ENCODE results near the gene SPG7.

Gene SPG7

DNA sequence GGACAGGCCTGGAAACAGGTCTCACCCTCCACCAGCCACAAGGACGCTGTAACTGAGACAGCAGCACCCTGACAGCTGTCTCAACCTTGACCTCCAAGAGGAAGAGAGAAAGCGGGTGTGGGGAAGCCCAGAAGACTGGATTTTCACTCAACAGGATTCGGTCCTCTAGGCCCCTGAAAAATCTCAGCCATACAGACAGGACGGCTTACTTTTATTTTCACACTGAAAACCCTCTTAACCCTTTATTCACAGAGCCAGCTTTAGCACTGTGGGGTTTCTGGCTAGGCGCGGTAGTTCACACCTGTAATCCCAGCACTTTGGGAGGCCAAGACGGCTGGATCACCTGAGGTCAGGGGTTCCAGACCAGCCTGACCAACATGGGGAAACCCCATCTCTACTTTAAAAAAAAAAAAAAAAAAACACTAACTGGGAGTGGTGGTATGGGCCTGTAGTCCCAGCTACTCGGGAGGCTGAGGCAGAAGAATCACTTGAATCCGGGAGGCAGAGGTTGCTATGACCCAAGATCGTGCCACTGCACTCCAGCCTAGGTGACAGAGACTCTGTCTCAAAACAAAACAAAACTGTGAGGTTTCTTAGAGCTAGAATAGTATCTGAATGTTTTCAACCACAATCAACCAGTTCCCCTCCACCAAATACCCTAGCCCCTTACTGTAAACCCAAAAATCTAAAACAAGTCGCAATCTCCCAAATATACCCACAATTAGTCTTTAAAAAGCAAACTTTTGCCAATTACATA is 23.1 kb upstream of the SPG7 start:
- Histone ChIP-seq H3K27me3 (ENCODE audit: control insufficient read depth in 3 of 3, insufficient read depth in 3 of 3, low read depth in 1 of 3, low read length in 3 of 3) (no peaks in the 10 kb centered on the region), H3K9me3 (replicated peaks in 1 of 2; ENCODE audit: control insufficient read depth in 2 of 2, insufficient read depth in 1 of 2, low read depth in 1 of 2, low read length in 2 of 2) (no peaks in the 10 kb centered on the region), H3K4me1 (ENCODE audit: control insufficient read depth in 2 of 2, insufficient read depth in 1 of 2, low read depth in 1 of 2, low read length in 2 of 2) (peaks cover 31 to 42% of the 10 kb centered on the region in 2 donors), H3K36me3 (replicated peaks in 1 of 2; ENCODE audit: control insufficient read depth in 2 of 2, insufficient read depth in 2 of 2, low read length in 2 of 2) (peaks cover 4 to 41% of the 10 kb centered on the region in 2 donors), H2BK5ac (ENCODE audit: low read length) (no peak overlapping the region), H4K8ac (ENCODE audit: low read depth, low read length) (no peak overlapping the region), H2AFZ (ENCODE audit: low read length) (no peak overlapping the region), H2BK15ac (ENCODE audit: low read length) (no peak overlapping the region), H2BK12ac (ENCODE audit: low read length) (no peak overlapping the region), H3K14ac (ENCODE audit: low read length) (no peak overlapping the region), H3K4me3 (ENCODE audit: low read length in 2 of 2) (no peak overlapping the region), H2BK120ac (ENCODE audit: low read depth, low read length) (no peak overlapping the region), H3K18ac (ENCODE audit: low read length) (no peak overlapping the region), H3K23ac (ENCODE audit: low read depth, low read length, poor library complexity) (no peak overlapping the region), H3K79me1 (ENCODE audit: low read depth, low read length) (peaks cover 18% of the 10 kb centered on the region), H2AK5ac (ENCODE audit: low read depth, low read length) (no peak overlapping the region), H4K91ac (ENCODE audit: low read depth, low read length, poor library complexity) (no peak overlapping the region), H3K4me2 (ENCODE audit: insufficient read depth, low read length, poor library complexity, severe bottlenecking) (no peak overlapping the region), H3K27ac (replicated peaks; ENCODE audit: low read length) (no peak overlapping the region), H3K4ac (ENCODE audit: low read length) (no peak overlapping the region), H3K9ac (ENCODE audit: low read depth, low read length, poor library complexity) (no peak overlapping the region)
- no peak for DNase-seq (ENCODE audit: low spot score)
- 100% methylated on average over 1 of the region's 11 CpGs; no CpG with 5 or more reads in 1 of the 2 donors for WGBS, 2 donors (ENCODE audit: extremely low coverage in 2 of 2, insufficient read length in 2 of 2, insufficient replicate concordance in 1 of 2)

DNA sequence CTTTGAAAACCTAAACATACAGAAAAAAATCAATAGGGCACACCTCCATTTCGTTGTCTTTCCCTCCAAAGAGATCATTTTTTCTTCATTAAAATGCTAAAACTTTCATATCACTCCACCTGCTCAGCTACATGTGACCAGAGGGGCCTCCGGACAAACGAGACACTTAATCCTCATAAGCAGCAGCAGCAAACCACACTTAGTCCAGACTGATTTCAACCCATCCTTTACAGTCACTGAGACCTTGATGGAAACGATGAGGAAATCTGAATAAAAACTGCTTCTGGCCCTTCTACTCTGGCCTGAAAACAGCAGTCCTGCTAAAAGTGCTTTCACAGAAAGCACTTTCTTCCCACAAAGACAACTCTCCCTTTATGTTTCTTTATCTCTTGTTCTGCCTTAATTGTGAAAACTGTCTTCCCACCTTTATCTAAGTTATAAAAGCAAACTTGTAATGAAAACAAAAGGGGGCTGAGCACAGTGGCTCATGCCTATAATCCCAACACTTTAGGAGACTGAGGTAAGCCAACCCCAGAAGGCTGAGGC is 22.4 kb upstream of the SPG7 start:
- no peak overlapping the region for H4K8ac ChIP-seq (ENCODE audit: low read depth, low read length)
- peaks cover 29 to 42% of the 10 kb centered on the region in 2 donors for H3K4me1 ChIP-seq (ENCODE audit: control insufficient read depth in 2 of 2, insufficient read depth in 1 of 2, low read depth in 1 of 2, low read length in 2 of 2)
- no CpG with 5 or more reads among the region's 4 CpGs for WGBS, 2 donors (ENCODE audit: extremely low coverage in 2 of 2, insufficient read length in 2 of 2, insufficient replicate concordance in 1 of 2)
- no peaks in the 10 kb centered on the region for H3K9me3 ChIP-seq (replicated peaks in 1 of 2; ENCODE audit: control insufficient read depth in 2 of 2, insufficient read depth in 1 of 2, low read depth in 1 of 2, low read length in 2 of 2)
- no peak overlapping the region for H2AK5ac ChIP-seq (ENCODE audit: low read depth, low read length)
- H3K79me1 ChIP-seq (ENCODE audit: low read depth, low read length): peaks cover 15% of the 10 kb centered on the region
- no peaks in the 10 kb centered on the region for H3K27me3 ChIP-seq (ENCODE audit: control insufficient read depth in 3 of 3, insufficient read depth in 3 of 3, low read depth in 1 of 3, low read length in 3 of 3)
- DNase-seq (ENCODE audit: low spot score): no peak
- H2AFZ ChIP-seq (ENCODE audit: low read length): no peak overlapping the region
- H4K91ac ChIP-seq (ENCODE audit: low read depth, low read length, poor library complexity): no peak overlapping the region
- H3K14ac ChIP-seq (ENCODE audit: low read length): no peak overlapping the region
- H3K27ac ChIP-seq (replicated peaks; ENCODE audit: low read length): peak overlapping the region; percentile 19
- H3K36me3 ChIP-seq (replicated peaks in 1 of 2; ENCODE audit: control insufficient read depth in 2 of 2, insufficient read depth in 2 of 2, low read length in 2 of 2): peaks cover 4 to 37% of the 10 kb centered on the region in 2 donors
- H3K4me2 ChIP-seq (ENCODE audit: insufficient read depth, low read length, poor library complexity, severe bottlenecking): no peak overlapping the region
- H3K4ac ChIP-seq (ENCODE audit: low read length): no peak overlapping the region
- H3K9ac ChIP-seq (ENCODE audit: low read depth, low read length, poor library complexity): no peak overlapping the region
- no peak overlapping the region for H3K4me3 ChIP-seq (ENCODE audit: low read length in 2 of 2)
- no peak overlapping the region for H3K18ac ChIP-seq (ENCODE audit: low read length)
- no peak overlapping the region for H2BK15ac ChIP-seq (ENCODE audit: low read length)
- H2BK12ac ChIP-seq (ENCODE audit: low read length): no peak overlapping the region
- no peak overlapping the region for H2BK5ac ChIP-seq (ENCODE audit: low read length)
- no peak overlapping the region for H2BK120ac ChIP-seq (ENCODE audit: low read depth, low read length)
- H3K23ac ChIP-seq (ENCODE audit: low read depth, low read length, poor library complexity): no peak overlapping the region

DNA sequence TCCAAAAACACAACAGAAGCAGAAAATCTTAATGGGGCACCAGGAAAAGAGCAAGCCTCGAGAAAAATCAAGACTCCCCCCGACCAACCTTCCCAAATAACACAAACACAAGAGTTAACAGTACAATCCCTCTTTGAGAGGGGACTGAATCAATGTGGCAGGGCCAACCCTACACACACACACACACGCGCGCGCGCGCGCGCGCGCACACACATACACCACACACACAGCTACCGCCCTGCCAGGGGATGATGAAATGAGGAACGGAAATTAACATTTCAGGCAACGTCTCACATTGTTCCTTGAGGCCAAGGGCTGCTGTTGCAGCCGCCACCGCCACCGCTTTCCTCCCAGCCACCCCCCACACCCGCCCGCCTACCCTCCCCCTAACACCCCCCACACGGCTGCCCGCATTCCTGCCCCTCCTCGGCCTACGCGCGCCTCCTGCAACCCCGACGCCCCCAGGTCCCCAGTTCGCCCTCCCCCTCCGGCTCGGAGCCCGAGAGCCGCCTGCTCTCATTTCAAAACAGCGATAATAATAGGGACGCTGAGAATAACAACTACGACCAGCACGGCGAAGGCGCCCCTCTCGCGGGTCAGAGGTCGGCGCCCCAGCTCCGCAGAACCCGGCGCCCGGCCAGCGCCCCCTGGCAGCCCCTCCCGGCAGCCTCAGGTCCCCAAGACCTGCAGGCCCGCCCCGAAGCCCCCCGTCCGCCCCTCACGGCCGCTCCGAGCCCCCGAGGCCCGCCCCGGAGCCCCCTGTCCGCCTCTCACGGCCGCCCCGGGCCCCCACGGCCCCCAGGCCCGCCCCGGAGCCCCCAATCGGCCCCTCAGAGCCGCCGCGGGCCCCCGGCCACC is 18.9 kb upstream of the SPG7 start:
- no peak overlapping the region for H2AFZ ChIP-seq (ENCODE audit: low read length)
- WGBS, 2 donors (ENCODE audit: extremely low coverage in 2 of 2, insufficient read length in 2 of 2, insufficient replicate concordance in 1 of 2): no CpG with 5 or more reads among the region's 71 CpGs
- peak; percentile 67 for DNase-seq (ENCODE audit: low spot score)
- no peak overlapping the region for H2AK5ac ChIP-seq (ENCODE audit: low read depth, low read length)
- peaks cover 18 to 36% of the 10 kb centered on the region in 2 donors for H3K4me1 ChIP-seq (ENCODE audit: control insufficient read depth in 2 of 2, insufficient read depth in 1 of 2, low read depth in 1 of 2, low read length in 2 of 2)
- no peaks in the 10 kb centered on the region for H3K9me3 ChIP-seq (replicated peaks in 1 of 2; ENCODE audit: control insufficient read depth in 2 of 2, insufficient read depth in 1 of 2, low read depth in 1 of 2, low read length in 2 of 2)
- H4K8ac ChIP-seq (ENCODE audit: low read depth, low read length): no peak overlapping the region
- H3K27ac ChIP-seq (replicated peaks; ENCODE audit: low read length): peak overlapping the region; percentile 73
- H2BK120ac ChIP-seq (ENCODE audit: low read depth, low read length): no peak overlapping the region
- peaks cover 8% of the 10 kb centered on the region for H3K79me1 ChIP-seq (ENCODE audit: low read depth, low read length)
- peak overlapping the region; percentile 44 for H3K9ac ChIP-seq (ENCODE audit: low read depth, low read length, poor library complexity)
- no peaks in the 10 kb centered on the region for H3K27me3 ChIP-seq (ENCODE audit: control insufficient read depth in 3 of 3, insufficient read depth in 3 of 3, low read depth in 1 of 3, low read length in 3 of 3)
- H3K4me3 ChIP-seq (ENCODE audit: low read length in 2 of 2): peak overlapping the region; percentile 63 to 96
- H4K91ac ChIP-seq (ENCODE audit: low read depth, low read length, poor library complexity): no peak overlapping the region
- H2BK12ac ChIP-seq (ENCODE audit: low read length): no peak overlapping the region
- no peak overlapping the region for H2BK15ac ChIP-seq (ENCODE audit: low read length)
- H3K36me3 ChIP-seq (replicated peaks in 1 of 2; ENCODE audit: control insufficient read depth in 2 of 2, insufficient read depth in 2 of 2, low read length in 2 of 2): peaks cover 3 to 11% of the 10 kb centered on the region in 2 donors
- H3K4ac ChIP-seq (ENCODE audit: low read length): no peak overlapping the region
- H3K23ac ChIP-seq (ENCODE audit: low read depth, low read length, poor library complexity): no peak overlapping the region
- peak overlapping the region; percentile 76 for H3K18ac ChIP-seq (ENCODE audit: low read length)
- H2BK5ac ChIP-seq (ENCODE audit: low read length): no peak overlapping the region
- H3K4me2 ChIP-seq (ENCODE audit: insufficient read depth, low read length, poor library complexity, severe bottlenecking): peak overlapping the region; percentile 64
- no peak overlapping the region for H3K14ac ChIP-seq (ENCODE audit: low read length)
